ENCODE data around the gene NLGN3. TPM values are rescaled to one million over a fixed set of nuclear protein-coding genes. Genes with fewer than 3 reads are reported as not detected.

The NLGN3 gene
- total RNA-seq, 4 donors from 2014 or later = 0.52 to 0.97 (median 0.60) TPM

- Histone ChIP-seq H3K4me1 (peaks cover 4% of the 10 kb centered on the region), H3K9me3 (no peaks in the 10 kb centered on the region), H3K27me3 (no peaks in the 10 kb centered on the region), H3K4me3 (no peak overlapping the region), H3K36me3 (no peaks in the 10 kb centered on the region), H3K27ac (no peak overlapping the region)
- WGBS = 30% methylated on average over 10 of the region's 10 CpGs
- TF ChIP-seq CTCF (IDR thresholded peaks at IDR 0.05) = no peak
- TF ChIP-seq POLR2A (IDR thresholded peaks at IDR 0.05) = no peak
- no peak for TF ChIP-seq POLR2AphosphoS5 (IDR thresholded peaks at IDR 0.05)
- no peak for TF ChIP-seq EP300 (IDR thresholded peaks at IDR 0.05)
- DNase-seq (ENCODE audit: low spot score in 2 of 2) = no peak
These were observed 41.3 kb upstream of the NLGN3 start for GRCh38 chrX:71103110-71103983.

DNA sequence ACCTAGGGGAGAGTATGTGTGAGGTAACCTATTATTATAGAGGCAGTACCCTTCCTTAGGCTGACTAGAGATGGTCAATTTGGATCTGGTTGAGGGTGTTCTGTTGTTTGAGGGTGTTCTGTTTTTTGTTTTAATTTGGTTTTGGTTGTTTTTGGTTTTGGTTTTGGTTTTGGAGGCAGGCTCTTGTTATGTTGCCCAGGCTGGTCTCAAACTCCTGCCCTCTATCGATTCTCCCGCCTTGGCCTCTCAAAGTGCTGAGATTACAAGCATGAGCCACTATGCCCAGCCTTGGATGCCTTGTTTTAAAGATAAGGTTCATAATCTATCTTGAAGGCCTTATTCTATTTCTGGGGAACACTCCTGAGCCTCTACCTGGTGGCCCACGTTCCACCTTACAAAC is 39.0 kb upstream of the NLGN3 start:
- Histone ChIP-seq H3K27me3 (no peaks in the 10 kb centered on the region), H3K9me3 (no peaks in the 10 kb centered on the region), H3K4me1 (peaks cover 4% of the 10 kb centered on the region), H3K36me3 (no peaks in the 10 kb centered on the region), H3K4me3 (no peak overlapping the region), H3K27ac (no peak overlapping the region)
- TF ChIP-seq POLR2A (IDR thresholded peaks at IDR 0.05) = no peak
- TF ChIP-seq POLR2AphosphoS5 (IDR thresholded peaks at IDR 0.05) = no peak
- TF ChIP-seq EP300 (IDR thresholded peaks at IDR 0.05) = no peak
- TF ChIP-seq CTCF (IDR thresholded peaks at IDR 0.05) = no peak
- WGBS = 81% methylated on average over 3 of the region's 3 CpGs
- DNase-seq (ENCODE audit: low spot score in 2 of 2) = no peak

DNA sequence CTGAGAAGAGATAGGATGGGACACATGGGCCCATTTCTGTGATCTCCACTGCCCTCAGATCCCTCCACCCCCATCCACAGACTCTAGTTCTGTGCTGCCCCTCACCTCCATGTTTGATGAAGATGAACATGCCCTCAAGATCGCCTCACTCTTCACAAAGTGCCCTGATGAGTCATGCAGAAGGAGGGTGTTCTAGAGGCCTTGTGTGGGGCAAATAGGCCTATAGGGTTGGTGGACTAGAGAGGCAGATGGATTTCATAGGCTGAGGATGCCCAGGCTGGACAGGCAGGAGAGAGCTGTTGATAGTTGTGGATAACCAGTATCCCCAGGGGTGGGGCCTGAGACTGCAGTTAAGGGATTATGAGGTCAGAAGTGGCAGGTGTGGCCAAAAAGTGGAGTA is 38.2 kb upstream of the NLGN3 start, which contains the start of gene CXorf65:
Gene CXorf65, minus strand, starts transcription at position 314 of the 400 bp plus-strand sequence. Its CDS starts 184 bp downstream, at position 130.
- Histone ChIP-seq H3K4me1 (peaks cover 4% of the 10 kb centered on the region), H3K27ac (no peak within 1 kb of the TSS), H3K27me3 (no peaks in the 10 kb centered on the region), H3K9me3 (no peaks in the 10 kb centered on the region), H3K4me3 (no peak within 1 kb of the TSS), H3K36me3 (no peaks in the 10 kb centered on the region)
- no peak for DNase-seq (ENCODE audit: low spot score in 2 of 2)
- WGBS = 73% methylated on average over 1 of the region's 1 CpG
- no peak for TF ChIP-seq POLR2AphosphoS5 (IDR thresholded peaks at IDR 0.05)
- TF ChIP-seq POLR2A (IDR thresholded peaks at IDR 0.05) = no peak
- no peak for TF ChIP-seq EP300 (IDR thresholded peaks at IDR 0.05)
- no peak for TF ChIP-seq CTCF (IDR thresholded peaks at IDR 0.05)

- Histone ChIP-seq H3K9me3 (no peaks in the 10 kb centered on the region), H3K4me1 (peaks cover 4% of the 10 kb centered on the region), H3K4me3 (no peak overlapping the region), H3K27ac (no peak overlapping the region), H3K27me3 (no peaks in the 10 kb centered on the region), H3K36me3 (no peaks in the 10 kb centered on the region)
- no peak for TF ChIP-seq CTCF (IDR thresholded peaks at IDR 0.05)
- TF ChIP-seq POLR2A (IDR thresholded peaks at IDR 0.05) = no peak
- no peak for TF ChIP-seq EP300 (IDR thresholded peaks at IDR 0.05)
- no peak for TF ChIP-seq POLR2AphosphoS5 (IDR thresholded peaks at IDR 0.05)
- DNase-seq (ENCODE audit: low spot score in 2 of 2) = no peak
- 68% methylated on average over 4 of the region's 4 CpGs for WGBS
These were observed 37.4 kb upstream of the NLGN3 start for GRCh38 chrX:71107245-71107644.

- no peaks in the 10 kb centered on the region for H3K36me3 ChIP-seq
- H3K27ac ChIP-seq = no peak overlapping the region
- TF ChIP-seq POLR2AphosphoS5 (IDR thresholded peaks at IDR 0.05) = no peak
- no peak for TF ChIP-seq CTCF (IDR thresholded peaks at IDR 0.05)
- no peak for TF ChIP-seq EP300 (IDR thresholded peaks at IDR 0.05)
- no peak for TF ChIP-seq POLR2A (IDR thresholded peaks at IDR 0.05)
- WGBS = 55% methylated on average over 9 of the region's 9 CpGs
- no peak overlapping the region for H3K4me3 ChIP-seq
- peaks cover 4% of the 10 kb centered on the region for H3K4me1 ChIP-seq
- no peaks in the 10 kb centered on the region for H3K27me3 ChIP-seq
- DNase-seq (ENCODE audit: low spot score in 2 of 2) = no peak
- H3K9me3 ChIP-seq = no peaks in the 10 kb centered on the region
These were observed 36.8 kb upstream of the NLGN3 start for GRCh38 chrX:71107762-71108360.
